ENCODE measurements around the gene FAM13C. TPM values are rescaled to one million over a fixed set of nuclear protein-coding genes. Genes with fewer than 3 reads are reported as not detected.
"Not testable (repeated sequence)": the region's sequence is repeated elsewhere in the genome, so short reads cannot be mapped to it uniquely, and the experiment has no call there.

Gene FAM13C
- total RNA-seq = not detected

DNA sequence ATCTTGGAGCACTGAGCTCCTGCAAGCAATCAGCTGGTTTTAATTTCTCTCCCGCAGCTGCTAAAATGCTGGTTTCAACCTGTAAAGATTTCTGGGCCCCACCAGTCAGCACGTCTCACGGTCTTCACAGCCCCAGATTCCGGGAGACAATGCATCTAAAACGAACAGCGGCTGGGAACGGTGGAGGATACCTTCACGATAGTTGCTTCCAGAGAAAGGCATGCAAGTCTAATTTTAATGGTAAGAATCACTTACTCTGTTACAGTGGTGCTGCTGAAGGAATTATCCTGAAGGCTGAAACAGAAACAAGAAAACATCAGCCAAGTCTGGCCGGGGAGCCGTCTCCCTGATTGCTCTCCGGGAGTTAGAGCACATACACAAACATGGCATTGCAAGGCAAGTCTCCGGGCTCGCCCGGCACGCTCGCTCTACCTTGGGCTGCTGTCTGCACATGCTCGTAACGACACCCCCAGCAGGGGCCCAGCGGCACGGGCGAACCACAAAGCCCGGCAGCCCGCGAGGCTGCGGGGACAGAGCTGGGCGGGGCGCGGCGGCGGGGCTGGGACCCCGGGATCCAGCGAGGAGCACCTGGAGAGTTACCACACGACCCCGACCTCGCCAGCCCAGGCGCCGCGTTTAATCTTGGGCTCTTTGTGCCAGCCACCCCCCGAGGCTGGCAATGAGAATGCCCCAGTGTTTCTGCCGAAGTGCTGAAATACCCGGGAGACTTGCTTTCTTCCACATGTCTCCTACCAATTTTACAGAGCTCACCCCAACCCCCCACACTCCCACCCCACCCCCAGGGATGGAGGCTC, at the start of gene FAM13C:
FAM13C (minus strand) TSS at position 406 of the 815 bp plus-strand sequence; CDS start at position 317, 89 bp downstream.
- POLR2A ChIA-PET = no interaction called here
- no peak for DNase-seq
- Mint-ChIP-seq H3K9me3 (no peaks in the 10 kb centered on the region), H3K36me3 (ENCODE audit: low read depth) (no peaks in the 10 kb centered on the region), H3K4me3 (peak within 1 kb of the TSS; percentile 40), H3K27me3 (peaks cover 30% of the 10 kb centered on the region), H3K4me1 (peaks cover 8% of the 10 kb centered on the region), H3K27ac (no peak within 1 kb of the TSS)
- CTCF ChIA-PET = interaction anchor here (0.7 kb wide), 1 partner anchor 21 kb away, joined by 3 read pairs; no protein-coding TSS in a partner anchor

DNA sequence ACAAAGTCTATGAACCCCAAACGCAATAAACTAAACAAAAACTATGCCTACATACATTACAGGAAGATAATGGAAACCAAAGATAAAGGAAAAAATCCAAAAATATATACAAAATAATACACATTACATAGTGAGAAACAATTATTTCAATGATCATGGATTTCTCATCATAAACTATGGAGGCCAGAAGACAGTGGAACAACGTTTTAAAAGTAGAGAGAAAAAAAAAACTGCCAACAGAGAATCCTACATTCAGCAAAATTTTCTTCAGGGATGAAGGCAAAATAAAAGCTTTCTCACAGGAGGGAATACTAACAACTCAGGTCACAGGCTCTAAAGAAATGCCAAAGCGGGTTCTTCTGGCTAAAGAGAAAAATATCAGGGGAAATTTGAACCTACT, 42.9 kb upstream of the FAM13C start:
- no peaks in the 10 kb centered on the region for H3K4me1 Mint-ChIP-seq
- no peaks in the 10 kb centered on the region for H3K36me3 Mint-ChIP-seq (ENCODE audit: low read depth)
- H3K9me3 Mint-ChIP-seq = no peaks in the 10 kb centered on the region
- no peak overlapping the region for H3K27ac Mint-ChIP-seq
- ChIA-PET POLR2A (no interaction called here), CTCF (interaction anchor here (0.6 kb wide), 1 partner anchor 727 kb away, joined by 3 read pairs; no protein-coding TSS in a partner anchor)
- H3K27me3 Mint-ChIP-seq = no peaks in the 10 kb centered on the region
- no peak for DNase-seq
- H3K4me3 Mint-ChIP-seq = no peak overlapping the region

- Mint-ChIP-seq H3K4me1 (no peaks in the 10 kb centered on the region), H3K27me3 (no peaks in the 10 kb centered on the region), H3K9me3 (no peaks in the 10 kb centered on the region), H3K27ac (no peak overlapping the region), H3K4me3 (no peak overlapping the region), H3K36me3 (ENCODE audit: low read depth) (no peaks in the 10 kb centered on the region)
- DNase-seq = no peak
- ChIA-PET POLR2A (no interaction called here), CTCF (no interaction called here)
Observed at GRCh38 chr10:59400214-59400613, 37.9 kb upstream of the FAM13C start.

DNA sequence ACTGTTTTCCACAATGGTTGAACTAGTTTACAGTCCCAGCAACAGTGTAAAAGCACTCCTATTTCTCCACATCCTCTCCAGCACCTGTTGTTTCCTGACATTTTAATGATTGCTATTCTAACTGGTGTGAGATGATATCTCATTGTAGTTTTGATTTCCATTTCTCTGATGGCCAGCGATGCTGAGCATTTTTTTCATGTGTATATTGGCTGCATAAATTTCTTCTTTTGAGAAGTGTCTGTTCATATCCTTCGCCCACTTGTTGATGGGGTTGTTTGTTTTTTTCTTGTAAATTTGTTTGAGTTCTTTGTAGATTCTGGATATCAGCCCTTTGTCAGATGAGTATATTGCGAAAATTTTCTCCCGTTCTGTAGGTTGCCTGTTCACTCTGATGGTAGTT, 37.0 kb upstream of the FAM13C start:
- H3K27ac Mint-ChIP-seq; H3K9me3 Mint-ChIP-seq; CTCF ChIA-PET; H3K4me1 Mint-ChIP-seq; H3K36me3 Mint-ChIP-seq (ENCODE audit: low read depth); DNase-seq; POLR2A ChIA-PET; H3K27me3 Mint-ChIP-seq; H3K4me3 Mint-ChIP-seq: not testable (repeated sequence)

DNA sequence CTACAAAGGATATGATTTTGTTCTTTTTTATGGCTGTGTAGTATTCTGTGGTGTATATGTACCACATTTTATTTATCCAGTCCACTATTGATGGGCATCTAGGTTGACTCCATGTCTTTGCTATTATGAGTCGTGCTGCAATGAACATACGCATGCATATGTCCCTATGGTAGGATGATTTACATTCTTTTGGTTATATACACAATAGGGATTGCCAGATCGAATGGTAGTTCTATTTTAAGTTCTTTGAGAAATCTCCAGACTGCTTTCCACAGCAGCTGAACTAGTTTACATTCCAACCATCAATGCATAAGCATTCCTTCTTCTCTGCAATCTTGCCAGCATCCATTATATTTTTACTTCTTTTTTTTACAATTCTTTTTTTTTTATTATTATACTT, 35.6 kb upstream of the FAM13C start:
- no peaks in the 10 kb centered on the region for H3K36me3 Mint-ChIP-seq (ENCODE audit: low read depth)

GRCh38 chr10:59395984-59396383, 33.6 kb upstream of the FAM13C start:
- POLR2A ChIA-PET = no interaction called here

More for the DNA sequence above, 35.6 kb upstream of the FAM13C start:
- ChIA-PET CTCF (no interaction called here), POLR2A (no interaction called here)
- no peaks in the 10 kb centered on the region for H3K9me3 Mint-ChIP-seq
- no peak overlapping the region for H3K27ac Mint-ChIP-seq
- no peaks in the 10 kb centered on the region for H3K4me1 Mint-ChIP-seq
- no peak overlapping the region for H3K4me3 Mint-ChIP-seq
- no peak for DNase-seq
- H3K27me3 Mint-ChIP-seq = no peaks in the 10 kb centered on the region

DNA sequence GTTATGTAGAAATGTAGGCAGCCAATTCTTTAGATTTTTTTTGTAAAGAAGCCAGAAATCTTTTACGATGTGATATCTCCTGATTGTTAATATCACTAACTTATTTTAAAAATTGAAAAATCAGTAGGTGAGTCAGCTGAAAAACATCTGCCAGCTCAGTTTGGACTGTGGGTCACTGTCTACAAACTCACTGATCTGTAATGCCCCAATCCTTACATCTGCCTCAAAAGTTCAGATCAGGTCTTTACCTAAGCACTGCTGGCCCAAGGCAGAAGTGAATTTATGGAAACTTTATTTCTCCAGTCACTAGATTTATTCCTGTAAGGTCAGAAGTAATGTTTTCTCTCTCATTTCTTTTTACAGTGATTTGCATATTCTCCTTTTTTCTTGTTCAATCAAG, 31.0 kb upstream of the FAM13C start:
- no peak for DNase-seq
- no peak overlapping the region for H3K27ac Mint-ChIP-seq
- no peak overlapping the region for H3K4me3 Mint-ChIP-seq
- H3K4me1 Mint-ChIP-seq = no peaks in the 10 kb centered on the region
- H3K9me3 Mint-ChIP-seq = no peaks in the 10 kb centered on the region
- ChIA-PET CTCF (no interaction called here), POLR2A (no interaction called here)
- no peaks in the 10 kb centered on the region for H3K27me3 Mint-ChIP-seq
- no peaks in the 10 kb centered on the region for H3K36me3 Mint-ChIP-seq (ENCODE audit: low read depth)

More at GRCh38 chr10:59395984-59396383, 33.6 kb upstream of the FAM13C start:
- no peaks in the 10 kb centered on the region for H3K27me3 Mint-ChIP-seq
- no peak overlapping the region for H3K27ac Mint-ChIP-seq
- CTCF ChIA-PET = no interaction called here
- no peak overlapping the region for H3K4me3 Mint-ChIP-seq
- DNase-seq = no peak
- H3K36me3 Mint-ChIP-seq (ENCODE audit: low read depth) = no peaks in the 10 kb centered on the region
- no peaks in the 10 kb centered on the region for H3K9me3 Mint-ChIP-seq
- H3K4me1 Mint-ChIP-seq = no peaks in the 10 kb centered on the region

DNA sequence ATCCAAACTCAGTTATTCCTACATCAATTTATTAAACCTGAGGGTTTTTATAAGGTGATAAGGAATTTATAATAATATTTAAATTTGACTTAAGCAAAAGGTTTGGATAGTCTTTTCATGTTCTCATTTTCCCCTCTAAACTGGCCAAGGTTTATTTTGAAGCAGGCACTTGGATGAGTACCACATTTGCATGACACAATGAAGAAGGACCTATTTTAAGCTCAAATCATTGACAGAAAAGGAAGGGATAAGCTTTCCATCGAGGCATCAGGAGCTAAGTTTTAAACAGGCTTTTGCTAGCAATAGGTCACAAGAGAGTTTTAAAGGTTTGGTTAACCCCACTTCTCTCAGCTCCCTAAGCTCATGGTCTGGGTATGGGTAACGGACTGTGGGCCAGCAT, 28.7 kb upstream of the FAM13C start:
- H3K4me1 Mint-ChIP-seq = no peaks in the 10 kb centered on the region
- H3K4me3 Mint-ChIP-seq = no peak overlapping the region
- no peaks in the 10 kb centered on the region for H3K9me3 Mint-ChIP-seq
- ChIA-PET CTCF (no interaction called here), POLR2A (no interaction called here)
- H3K36me3 Mint-ChIP-seq (ENCODE audit: low read depth) = no peaks in the 10 kb centered on the region
- H3K27ac Mint-ChIP-seq = no peak overlapping the region
- no peaks in the 10 kb centered on the region for H3K27me3 Mint-ChIP-seq
- DNase-seq = no peak

GRCh38 chr10:59388671-59388976, 26.3 kb upstream of the FAM13C start:
- Mint-ChIP-seq H3K36me3 (ENCODE audit: low read depth) (no peaks in the 10 kb centered on the region), H3K4me3 (no peak overlapping the region), H3K27ac (no peak overlapping the region), H3K4me1 (no peaks in the 10 kb centered on the region), H3K27me3 (no peaks in the 10 kb centered on the region), H3K9me3 (no peaks in the 10 kb centered on the region)
- CTCF ChIA-PET = no interaction called here
- POLR2A ChIA-PET = no interaction called here
- no peak for DNase-seq

DNA sequence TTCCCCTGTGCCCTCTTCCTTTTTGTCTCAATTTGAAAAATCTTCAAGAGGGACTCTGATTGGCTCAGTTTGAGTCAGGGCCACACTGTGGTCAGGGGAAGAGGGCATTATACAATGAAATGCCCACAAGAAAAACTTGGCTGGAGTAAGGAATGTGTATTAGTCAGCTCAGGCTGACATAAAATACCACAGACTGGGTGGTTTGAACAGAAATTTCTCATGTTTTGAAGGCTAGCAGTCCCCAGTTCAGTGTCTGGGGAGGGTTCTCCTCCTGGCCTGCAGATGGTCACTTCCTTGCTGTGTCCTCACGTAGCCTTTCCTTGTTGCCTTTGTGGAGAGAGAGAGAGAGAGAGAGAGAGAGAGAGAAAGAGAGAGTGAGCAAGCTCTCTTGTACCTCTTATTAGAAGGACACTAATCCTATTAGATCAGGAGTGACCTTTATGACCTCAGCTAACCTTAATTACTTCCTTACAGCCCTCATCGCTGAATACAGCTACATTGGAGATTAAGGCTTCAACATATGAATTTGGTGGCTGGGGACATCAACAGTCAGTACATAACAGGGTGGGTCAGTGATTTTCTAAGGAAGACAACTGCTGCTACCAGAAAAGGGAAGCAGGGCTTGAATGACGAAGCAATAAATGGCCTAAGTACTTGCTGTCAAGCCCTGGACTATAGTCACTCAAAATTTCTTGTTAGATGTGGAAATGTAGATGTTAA, 25.8 kb upstream of the FAM13C start:
- DNase-seq = no peak
- ChIA-PET POLR2A (no interaction called here), CTCF (no interaction called here)
- H3K4me3 Mint-ChIP-seq = no peak overlapping the region
- no peak overlapping the region for H3K27ac Mint-ChIP-seq
- no peaks in the 10 kb centered on the region for H3K36me3 Mint-ChIP-seq (ENCODE audit: low read depth)
- H3K4me1 Mint-ChIP-seq = no peaks in the 10 kb centered on the region
- no peaks in the 10 kb centered on the region for H3K9me3 Mint-ChIP-seq
- no peaks in the 10 kb centered on the region for H3K27me3 Mint-ChIP-seq

GRCh38 chr10:59384761-59385160, 22.4 kb upstream of the FAM13C start:
- no peaks in the 10 kb centered on the region for H3K9me3 Mint-ChIP-seq

GRCh38 chr10:59383908-59384307, 21.6 kb upstream of the FAM13C start:
- DNase-seq = no peak
- ChIA-PET CTCF (no interaction called here), POLR2A (no interaction called here)
- Mint-ChIP-seq H3K27me3 (no peaks in the 10 kb centered on the region), H3K9me3 (no peaks in the 10 kb centered on the region), H3K36me3 (ENCODE audit: low read depth) (no peaks in the 10 kb centered on the region), H3K4me3 (no peak overlapping the region), H3K4me1 (no peaks in the 10 kb centered on the region), H3K27ac (no peak overlapping the region)

More at GRCh38 chr10:59384761-59385160, 22.4 kb upstream of the FAM13C start:
- Mint-ChIP-seq H3K27me3 (no peaks in the 10 kb centered on the region), H3K36me3 (ENCODE audit: low read depth) (no peaks in the 10 kb centered on the region), H3K4me3 (no peak overlapping the region), H3K27ac (no peak overlapping the region), H3K4me1 (no peaks in the 10 kb centered on the region)
- DNase-seq = no peak
- ChIA-PET POLR2A (no interaction called here), CTCF (no interaction called here)

- Mint-ChIP-seq H3K27ac (no peak overlapping the region), H3K4me1 (no peaks in the 10 kb centered on the region), H3K9me3 (no peaks in the 10 kb centered on the region), H3K4me3 (no peak overlapping the region), H3K27me3 (peaks cover 2% of the 10 kb centered on the region), H3K36me3 (ENCODE audit: low read depth) (no peaks in the 10 kb centered on the region)
- POLR2A ChIA-PET = no interaction called here
- no peak for DNase-seq
- CTCF ChIA-PET = no interaction called here
Observed at GRCh38 chr10:59383436-59383835, 21.1 kb upstream of the FAM13C start.

GRCh38 chr10:59382831-59383295, 20.5 kb upstream of the FAM13C start:
- DNase-seq = no peak
- Mint-ChIP-seq H3K4me3 (no peak overlapping the region), H3K27ac (no peak overlapping the region), H3K36me3 (ENCODE audit: low read depth) (no peaks in the 10 kb centered on the region), H3K4me1 (no peaks in the 10 kb centered on the region), H3K9me3 (no peaks in the 10 kb centered on the region), H3K27me3 (peaks cover 2% of the 10 kb centered on the region)
- ChIA-PET POLR2A (no interaction called here), CTCF (no interaction called here)

Measured in activated CD4-positive, alpha-beta T cell treated with anti-CD3 and anti-CD28 coated beads, Interleukin-2, amount 10 ng/mL, durations not matched to agents 7 days and 5 days (primary cell).